K562 (cell line): ENCODE measurements around the gene ZNF655. TPM values are rescaled to one million over a fixed set of nuclear protein-coding genes. Genes with fewer than 3 reads are reported as not detected.

Source experiments
- CSDE1 ChIP-seq, 2 experiments: fragments of 450-650 bp; IDR thresholded peaks; 2 replicates each; pipeline ENCODE4 v1.6.1; 2016; ENCODE audit warnings: mild to moderate bottlenecking in 1 of 2
- DIDO1 ChIP-seq: fragments of 450-650 bp; IDR thresholded peaks from 2 replicates; pipeline ENCODE4 v1.6.1; 2016; ENCODE audit warnings: low read depth, missing biosample characterization, missing genetic modification characterization
- HNRNPL ChIP-seq: fragments of 200-400 bp; formaldehyde crosslinking; IDR thresholded peaks from 2 replicates; pipeline ENCODE4 v1.6.1; 2017; ENCODE audit warnings: low read depth, mild to moderate bottlenecking, low read length
- HNRNPLL ChIP-seq: fragments of 200-400 bp; formaldehyde crosslinking; IDR thresholded peaks from 2 replicates; pipeline ENCODE4 v1.6.1; 2017; ENCODE audit warnings: low read length, low read depth, mild to moderate bottlenecking; ENCODE audit not compliant: poor library complexity, severe bottlenecking
- PHTF2 ChIP-seq: fragments of 250-450 bp; sonication (Bioruptor Pico); IDR thresholded peaks from 2 replicates; pipeline ENCODE4 v1.5.0; 2021; ENCODE audit warnings: mild to moderate bottlenecking
- POLR3A ChIP-seq: IDR thresholded peaks from 2 replicates; pipeline ENCODE4 v1.6.1; 2011; ENCODE audit warnings: borderline replicate concordance, mild to moderate bottlenecking, moderate library complexity; ENCODE audit not compliant: insufficient read length, insufficient read depth; ENCODE audit errors: extremely low read depth
- POU5F1 ChIP-seq: fragments of 150-350 bp; IDR thresholded peaks from 2 replicates; pipeline ENCODE4 v1.6.1; 2014; ENCODE audit warnings: borderline replicate concordance, low read length, low read depth, mild to moderate bottlenecking; ENCODE audit not compliant: partially characterized antibody
- XRCC5 ChIP-seq: fragments of 200-400 bp; formaldehyde crosslinking; IDR thresholded peaks from 2 replicates; pipeline ENCODE4 v1.6.1; 2017; ENCODE audit warnings: low read depth, mild to moderate bottlenecking, low read length
- polyA plus RNA-seq, 8 experiments: library from polyadenylated mRNA; depleted of rRNA in 4 of 8; stranded (reverse) in 5 of 8; unstranded in 3 of 8; fragments of >200 nt; fragmentation: Nextera tagmentation in 2 of 8; fragmentation: Illumina TruSeq in 1 of 8; extraction: Ambion mirVana in 2 of 8; extraction: Trizol in 1 of 8; gene quantifications; 2 replicates each; pipeline versions ENCODE4 v1.2.1 to v1.2.3, GENCODE V29; 2011 to 2014; ENCODE audit warnings: inconsistent platforms in 1 of 8, missing spikeins in 1 of 8
- total RNA-seq, 7 experiments: library from RNA; depleted of rRNA in 6 of 7; stranded (reverse); fragments of >200 nt in 6 of 7; fragmentation: Illumina TruSeq in 2 of 7; extraction: Trizol in 2 of 7; gene quantifications; 2 replicates each; pipeline versions ENCODE4 v1.2.1 to v1.2.3, GENCODE V29; 2011 to 2021; ENCODE audit warnings: low replicate concordance in 1 of 7
- TF ChIP-seq, protein P1 (sequence below): fragments of 450-650 bp; IDR thresholded peaks from 2 replicates; pipeline ENCODE4 v1.6.1; 2016; ENCODE audit warnings: antibody characterized with exemption
- TF ChIP-seq, protein P2 (sequence below): sonication (generic); formaldehyde crosslinking; IDR thresholded peaks from 2 replicates; pipeline ENCODE4 v1.8.0; 2023; ENCODE audit warnings: missing genetic modification reagents, mild to moderate bottlenecking, borderline replicate concordance
- TF ChIP-seq, protein P3 (sequence below): sonication (generic); formaldehyde crosslinking; IDR thresholded peaks from 2 replicates; pipeline ENCODE4 v1.8.0; 2022; ENCODE audit warnings: missing genetic modification reagents, mild to moderate bottlenecking, moderate library complexity, borderline replicate concordance
- TF ChIP-seq, protein P4 (sequence below), 2 experiments: fragments of 200-800 bp in 1 of 2; sonication (Bioruptor generic) in 1 of 2; sonication (generic) in 1 of 2; formaldehyde crosslinking in 1 of 2; IDR thresholded peaks in 1 of 2; conservative IDR thresholded peaks in 1 of 2; 2 replicates each; pipeline versions ENCODE4 v1.5.0 to v1.6.1; 2016 to 2020; ENCODE audit warnings: missing compliant biosample characterization in 1 of 2, missing genetic modification characterization in 1 of 2, missing genetic modification reagents in 1 of 2
- TF ChIP-seq, protein P5 (sequence below): fragments of 450-650 bp; conservative IDR thresholded peaks from 2 replicates; pipeline ENCODE4 v1.6.1; 2016; ENCODE audit warnings: missing genetic modification characterization, low read depth, mild to moderate bottlenecking, control low read depth, missing compliant biosample characterization
- TF ChIP-seq, protein P6 (sequence below): fragments of 450-650 bp; IDR thresholded peaks from 2 replicates; pipeline ENCODE4 v1.6.1; 2018; ENCODE audit warnings: mild to moderate bottlenecking, low read depth; ENCODE audit not compliant: partially characterized antibody

Gene ZNF655
- total and polyA plus RNA-seq, 9 of the 15 experiments (the other 6 are each of a cell fraction or from before 2014, with no cell fraction given) = 25.7 to 130 (median 95.2) TPM

DNA sequence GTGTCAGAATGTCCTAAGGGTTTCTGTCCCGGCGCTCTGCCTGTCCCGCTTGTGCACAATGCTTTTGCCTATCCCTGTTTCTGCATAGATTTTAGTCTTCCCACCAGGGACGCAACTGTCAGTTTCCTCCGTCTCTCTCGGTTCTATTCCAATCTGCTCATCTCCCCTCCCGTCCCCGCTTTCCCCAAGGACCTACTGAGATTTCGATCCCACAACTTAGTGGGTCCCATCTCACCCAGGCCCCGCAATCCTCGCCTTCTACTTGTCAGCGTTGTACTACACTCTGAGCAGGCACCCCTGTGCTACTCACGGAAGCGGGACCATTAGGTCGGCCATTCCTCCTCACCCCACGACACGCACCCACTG is 519 bp upstream of the ZNF655 start (continued):
- TF ChIP-seq, protein P1, sequence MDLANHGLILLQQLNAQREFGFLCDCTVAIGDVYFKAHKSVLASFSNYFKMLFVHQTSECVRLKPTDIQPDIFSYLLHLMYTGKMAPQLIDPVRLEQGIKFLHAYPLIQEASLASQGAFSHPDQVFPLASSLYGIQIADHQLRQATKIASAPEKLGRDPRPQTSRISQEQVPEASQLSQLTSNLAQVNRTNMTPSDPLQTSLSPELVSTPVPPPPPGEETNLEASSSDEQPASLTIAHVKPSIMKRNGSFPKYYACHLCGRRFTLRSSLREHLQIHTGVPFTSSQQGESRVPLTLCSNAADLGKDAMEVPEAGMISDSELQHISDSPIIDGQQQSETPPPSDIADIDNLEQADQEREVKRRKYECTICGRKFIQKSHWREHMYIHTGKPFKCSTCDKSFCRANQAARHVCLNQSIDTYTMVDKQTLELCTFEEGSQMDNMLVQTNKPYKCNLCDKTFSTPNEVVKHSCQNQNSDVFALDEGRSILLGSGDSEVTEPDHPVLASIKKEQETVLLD = 0 out of 2 replicates have a peak, but pooled peaks have one; percentile 41
- TF ChIP-seq XRCC5 (no peak), POU5F1 (no peak), HNRNPL (no peak), CSDE1 (IDR thresholded peaks at IDR 0.05) (0 out of 4 replicates have a peak, but pooled peaks of 1 of the 2 experiments have one; percentile 19), PHTF2 (CRISPR knock-in tag) (no peak), HNRNPLL (no peak), POLR3A (no peak), DIDO1 (tag) (no peak)
- TF ChIP-seq, protein P2, sequence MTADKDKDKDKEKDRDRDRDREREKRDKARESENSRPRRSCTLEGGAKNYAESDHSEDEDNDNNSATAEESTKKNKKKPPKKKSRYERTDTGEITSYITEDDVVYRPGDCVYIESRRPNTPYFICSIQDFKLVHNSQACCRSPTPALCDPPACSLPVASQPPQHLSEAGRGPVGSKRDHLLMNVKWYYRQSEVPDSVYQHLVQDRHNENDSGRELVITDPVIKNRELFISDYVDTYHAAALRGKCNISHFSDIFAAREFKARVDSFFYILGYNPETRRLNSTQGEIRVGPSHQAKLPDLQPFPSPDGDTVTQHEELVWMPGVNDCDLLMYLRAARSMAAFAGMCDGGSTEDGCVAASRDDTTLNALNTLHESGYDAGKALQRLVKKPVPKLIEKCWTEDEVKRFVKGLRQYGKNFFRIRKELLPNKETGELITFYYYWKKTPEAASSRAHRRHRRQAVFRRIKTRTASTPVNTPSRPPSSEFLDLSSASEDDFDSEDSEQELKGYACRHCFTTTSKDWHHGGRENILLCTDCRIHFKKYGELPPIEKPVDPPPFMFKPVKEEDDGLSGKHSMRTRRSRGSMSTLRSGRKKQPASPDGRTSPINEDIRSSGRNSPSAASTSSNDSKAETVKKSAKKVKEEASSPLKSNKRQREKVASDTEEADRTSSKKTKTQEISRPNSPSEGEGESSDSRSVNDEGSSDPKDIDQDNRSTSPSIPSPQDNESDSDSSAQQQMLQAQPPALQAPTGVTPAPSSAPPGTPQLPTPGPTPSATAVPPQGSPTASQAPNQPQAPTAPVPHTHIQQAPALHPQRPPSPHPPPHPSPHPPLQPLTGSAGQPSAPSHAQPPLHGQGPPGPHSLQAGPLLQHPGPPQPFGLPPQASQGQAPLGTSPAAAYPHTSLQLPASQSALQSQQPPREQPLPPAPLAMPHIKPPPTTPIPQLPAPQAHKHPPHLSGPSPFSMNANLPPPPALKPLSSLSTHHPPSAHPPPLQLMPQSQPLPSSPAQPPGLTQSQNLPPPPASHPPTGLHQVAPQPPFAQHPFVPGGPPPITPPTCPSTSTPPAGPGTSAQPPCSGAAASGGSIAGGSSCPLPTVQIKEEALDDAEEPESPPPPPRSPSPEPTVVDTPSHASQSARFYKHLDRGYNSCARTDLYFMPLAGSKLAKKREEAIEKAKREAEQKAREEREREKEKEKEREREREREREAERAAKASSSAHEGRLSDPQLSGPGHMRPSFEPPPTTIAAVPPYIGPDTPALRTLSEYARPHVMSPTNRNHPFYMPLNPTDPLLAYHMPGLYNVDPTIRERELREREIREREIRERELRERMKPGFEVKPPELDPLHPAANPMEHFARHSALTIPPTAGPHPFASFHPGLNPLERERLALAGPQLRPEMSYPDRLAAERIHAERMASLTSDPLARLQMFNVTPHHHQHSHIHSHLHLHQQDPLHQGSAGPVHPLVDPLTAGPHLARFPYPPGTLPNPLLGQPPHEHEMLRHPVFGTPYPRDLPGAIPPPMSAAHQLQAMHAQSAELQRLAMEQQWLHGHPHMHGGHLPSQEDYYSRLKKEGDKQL = no peak
- TF ChIP-seq, protein P3, sequence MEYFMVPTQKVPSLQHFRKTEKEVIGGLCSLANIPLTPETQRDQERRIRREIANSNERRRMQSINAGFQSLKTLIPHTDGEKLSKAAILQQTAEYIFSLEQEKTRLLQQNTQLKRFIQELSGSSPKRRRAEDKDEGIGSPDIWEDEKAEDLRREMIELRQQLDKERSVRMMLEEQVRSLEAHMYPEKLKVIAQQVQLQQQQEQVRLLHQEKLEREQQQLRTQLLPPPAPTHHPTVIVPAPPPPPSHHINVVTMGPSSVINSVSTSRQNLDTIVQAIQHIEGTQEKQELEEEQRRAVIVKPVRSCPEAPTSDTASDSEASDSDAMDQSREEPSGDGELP (CRISPR knock-in tag) = no peak
- TF ChIP-seq, protein P4, sequence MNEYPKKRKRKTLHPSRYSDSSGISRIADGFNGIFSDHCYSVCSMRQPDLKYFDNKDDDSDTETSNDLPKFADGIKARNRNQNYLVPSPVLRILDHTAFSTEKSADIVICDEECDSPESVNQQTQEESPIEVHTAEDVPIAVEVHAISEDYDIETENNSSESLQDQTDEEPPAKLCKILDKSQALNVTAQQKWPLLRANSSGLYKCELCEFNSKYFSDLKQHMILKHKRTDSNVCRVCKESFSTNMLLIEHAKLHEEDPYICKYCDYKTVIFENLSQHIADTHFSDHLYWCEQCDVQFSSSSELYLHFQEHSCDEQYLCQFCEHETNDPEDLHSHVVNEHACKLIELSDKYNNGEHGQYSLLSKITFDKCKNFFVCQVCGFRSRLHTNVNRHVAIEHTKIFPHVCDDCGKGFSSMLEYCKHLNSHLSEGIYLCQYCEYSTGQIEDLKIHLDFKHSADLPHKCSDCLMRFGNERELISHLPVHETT (CRISPR knock-in tag; conservative IDR thresholded peaks at IDR 0.05 in 1 of 2, IDR thresholded peaks at IDR 0.05 in 1 of 2) = no peak
- TF ChIP-seq, protein P5, sequence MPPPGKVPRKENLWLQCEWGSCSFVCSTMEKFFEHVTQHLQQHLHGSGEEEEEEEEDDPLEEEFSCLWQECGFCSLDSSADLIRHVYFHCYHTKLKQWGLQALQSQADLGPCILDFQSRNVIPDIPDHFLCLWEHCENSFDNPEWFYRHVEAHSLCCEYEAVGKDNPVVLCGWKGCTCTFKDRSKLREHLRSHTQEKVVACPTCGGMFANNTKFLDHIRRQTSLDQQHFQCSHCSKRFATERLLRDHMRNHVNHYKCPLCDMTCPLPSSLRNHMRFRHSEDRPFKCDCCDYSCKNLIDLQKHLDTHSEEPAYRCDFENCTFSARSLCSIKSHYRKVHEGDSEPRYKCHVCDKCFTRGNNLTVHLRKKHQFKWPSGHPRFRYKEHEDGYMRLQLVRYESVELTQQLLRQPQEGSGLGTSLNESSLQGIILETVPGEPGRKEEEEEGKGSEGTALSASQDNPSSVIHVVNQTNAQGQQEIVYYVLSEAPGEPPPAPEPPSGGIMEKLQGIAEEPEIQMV (tag) = no peak
- TF ChIP-seq, protein P6, sequence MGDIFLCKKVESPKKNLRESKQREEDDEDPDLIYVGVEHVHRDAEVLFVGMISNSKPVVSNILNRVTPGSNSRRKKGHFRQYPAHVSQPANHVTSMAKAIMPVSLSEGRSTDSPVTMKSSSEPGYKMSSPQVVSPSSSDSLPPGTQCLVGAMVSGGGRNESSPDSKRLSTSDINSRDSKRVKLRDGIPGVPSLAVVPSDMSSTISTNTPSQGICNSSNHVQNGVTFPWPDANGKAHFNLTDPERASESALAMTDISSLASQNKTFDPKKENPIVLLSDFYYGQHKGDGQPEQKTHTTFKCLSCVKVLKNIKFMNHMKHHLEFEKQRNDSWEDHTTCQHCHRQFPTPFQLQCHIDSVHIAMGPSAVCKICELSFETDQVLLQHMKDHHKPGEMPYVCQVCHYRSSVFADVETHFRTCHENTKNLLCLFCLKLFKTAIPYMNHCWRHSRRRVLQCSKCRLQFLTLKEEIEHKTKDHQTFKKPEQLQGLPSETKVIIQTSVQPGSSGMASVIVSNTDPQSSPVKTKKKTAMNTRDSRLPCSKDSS = no peak
